Neural cell (in vitro differentiated cells): ENCODE measurements around the gene PAPSS2. TPM values are rescaled to one million over a fixed set of nuclear protein-coding genes. Genes with fewer than 3 reads are reported as not detected.

Experiments used
- H2AFZ ChIP-seq: fragments of 200-600, 300-800 bp; sonication (generic), shearing (Covaris generic); 2 replicates; pipeline ENCODE4 v1.6.0; 2014; ENCODE audit warnings: low read depth, mild to moderate bottlenecking, antibody characterized with exemption, low read length, moderate library complexity
- H3F3A ChIP-seq: fragments of 200-600 bp; shearing (Covaris generic); 2 replicates; pipeline ENCODE4 v1.6.1; 2016; ENCODE audit warnings: mild to moderate bottlenecking, moderate library complexity, mixed read lengths, antibody characterized with exemption, low read length; ENCODE audit not compliant: insufficient read depth, poor library complexity, severe bottlenecking
- H3K27ac ChIP-seq: fragments of 200-600, 300-800 bp; sonication (generic), shearing (Covaris generic); 2 replicates; pipeline ENCODE4 v1.5.1; 2014; ENCODE audit warnings: mild to moderate bottlenecking, low read length, moderate library complexity
- H3K27me3 ChIP-seq: fragments of 300-800, 200-600 bp; sonication (generic), shearing (Covaris generic); 2 replicates; pipeline ENCODE4 v1.6.0; 2014; ENCODE audit warnings: mild to moderate bottlenecking, low read depth, low read length, moderate library complexity; ENCODE audit not compliant: insufficient read depth
- H3K36me3 ChIP-seq: fragments of 300-800, 200-600 bp; sonication (generic), shearing (Covaris generic); 2 replicates; pipeline ENCODE4 v1.5.1; 2014; ENCODE audit warnings: mild to moderate bottlenecking, antibody characterized with exemption, low read length, moderate library complexity; ENCODE audit not compliant: insufficient read depth
- H3K4me2 ChIP-seq: fragments of 300-800, 200-600 bp; sonication (generic), shearing (Covaris generic); 2 replicates; pipeline ENCODE4 v1.6.0; 2014; ENCODE audit warnings: mild to moderate bottlenecking, low read length
- H3K4me3 ChIP-seq: fragments of 300-800, 200-600 bp; sonication (generic), shearing (Covaris generic); 2 replicates; pipeline ENCODE4 v1.5.1; 2014; ENCODE audit warnings: mild to moderate bottlenecking, low read length, moderate library complexity
- H3K79me2 ChIP-seq: fragments of 200-600 bp; shearing (Covaris generic); replicated peaks from 2 replicates; pipeline ENCODE4 v1.6.0; 2014; ENCODE audit warnings: mild to moderate bottlenecking, low read length, moderate library complexity; ENCODE audit not compliant: insufficient read depth
- H3K9ac ChIP-seq: fragments of 300-800, 200-600 bp; sonication (generic), shearing (Covaris generic); 2 replicates; pipeline ENCODE4 v1.6.1; 2016; ENCODE audit warnings: mild to moderate bottlenecking, low read length, mixed read lengths
- H3K9me2 ChIP-seq: fragments of 200-600 bp; shearing (Covaris generic); 2 replicates; pipeline ENCODE4 v1.6.1; 2016; ENCODE audit warnings: mild to moderate bottlenecking, low read length, mixed read lengths; ENCODE audit not compliant: insufficient read depth
- H3K9me3 ChIP-seq: fragments of 200-600, 300-800 bp; sonication (generic), shearing (Covaris generic); 2 replicates; pipeline ENCODE4 v1.6.1; 2016; ENCODE audit warnings: mild to moderate bottlenecking, mixed run types, low read length, moderate library complexity, mixed read lengths
- H4K20me1 ChIP-seq: fragments of 200-600 bp; shearing (Covaris generic); 2 replicates; pipeline ENCODE4 v1.6.1; 2016; ENCODE audit warnings: mild to moderate bottlenecking, mixed run types; ENCODE audit not compliant: insufficient read depth
- EP300 ChIP-seq: fragments of 450-650 bp; conservative IDR thresholded peaks from 2 replicates; pipeline ENCODE4 v1.6.1; 2014; ENCODE audit warnings: antibody characterized with exemption, mild to moderate bottlenecking, moderate library complexity; ENCODE audit not compliant: poor library complexity, severe bottlenecking
- EZH2 ChIP-seq: fragments of 200-600, 300-800 bp; shearing (Covaris generic), sonication (generic); IDR thresholded peaks from 2 replicates; pipeline ENCODE4 v1.6.1; 2014; ENCODE audit warnings: antibody characterized with exemption, low read length, borderline replicate concordance, mild to moderate bottlenecking; ENCODE audit not compliant: insufficient read depth, poor library complexity, severe bottlenecking
- MXI1 ChIP-seq: fragments of 450-650 bp; conservative IDR thresholded peaks from 2 replicates; pipeline ENCODE4 v1.6.1; 2014; ENCODE audit warnings: antibody characterized with exemption, mild to moderate bottlenecking; ENCODE audit not compliant: poor library complexity, severe bottlenecking
- POLR2AphosphoS5 ChIP-seq: IDR thresholded peaks from 2 replicates; pipeline ENCODE4 v1.6.1; 2012
- RAD21 ChIP-seq: fragments of 450-650 bp; conservative IDR thresholded peaks from 2 replicates; pipeline ENCODE4 v1.6.1; 2014; ENCODE audit warnings: antibody characterized with exemption, mild to moderate bottlenecking, moderate library complexity
- REST ChIP-seq: IDR thresholded peaks from 2 replicates; pipeline ENCODE4 v1.6.1; 2012; ENCODE audit warnings: borderline replicate concordance
- SMC3 ChIP-seq: fragments of 450-650 bp; conservative IDR thresholded peaks from 2 replicates; pipeline ENCODE4 v1.6.1; 2014; ENCODE audit warnings: antibody characterized with exemption, mild to moderate bottlenecking, moderate library complexity; ENCODE audit not compliant: poor library complexity
- TAF1 ChIP-seq: IDR thresholded peaks from 2 replicates; pipeline ENCODE4 v1.6.1; 2012; ENCODE audit warnings: low read depth
- polyA plus RNA-seq: library from polyadenylated mRNA; depleted of rRNA; stranded (reverse); fragments of >200 nt; gene quantifications from 2 replicates; pipeline ENCODE4 v1.2.3, GENCODE V29; 2014
- TF ChIP-seq, protein P1 (sequence below): fragments of 450-650 bp; IDR thresholded peaks from 2 replicates; pipeline ENCODE4 v1.5.1; 2014; ENCODE audit warnings: antibody characterized with exemption, mild to moderate bottlenecking, moderate library complexity; ENCODE audit not compliant: poor library complexity, severe bottlenecking

PAPSS2 gene
- polyA plus RNA-seq, 1 donor from 2014 or later: 0.24 TPM

GRCh38 chr10:87677595-87677994, 17.9 kb downstream of the PAPSS2 start:
- H3K4me3 ChIP-seq: no peak overlapping the region
- no peaks in the 10 kb centered on the region for H3K27me3 ChIP-seq
- H3K4me2 ChIP-seq: no peak overlapping the region
- no peak overlapping the region for H3K27ac ChIP-seq
- H4K20me1 ChIP-seq: no peaks in the 10 kb centered on the region
- H3K79me2 ChIP-seq: no peaks in the 10 kb centered on the region
- no peak overlapping the region for H2AFZ ChIP-seq
- H3K9ac ChIP-seq: no peak overlapping the region
- H3K9me2 ChIP-seq: no peaks in the 10 kb centered on the region
- no peaks in the 10 kb centered on the region for H3K9me3 ChIP-seq
- H3K36me3 ChIP-seq: no peaks in the 10 kb centered on the region
- no peak for TF ChIP-seq SMC3
- TF ChIP-seq TAF1: no peak
- no peak for TF ChIP-seq RAD21
- H3F3A ChIP-seq: no peaks in the 10 kb centered on the region

- TF ChIP-seq EP300 (no peak), SMC3 (no peak), REST (no peak), TAF1 (no peak), POLR2AphosphoS5 (no peak), RAD21 (no peak), MXI1 (no peak), EZH2 (no peak)
- TF ChIP-seq, protein P1, sequence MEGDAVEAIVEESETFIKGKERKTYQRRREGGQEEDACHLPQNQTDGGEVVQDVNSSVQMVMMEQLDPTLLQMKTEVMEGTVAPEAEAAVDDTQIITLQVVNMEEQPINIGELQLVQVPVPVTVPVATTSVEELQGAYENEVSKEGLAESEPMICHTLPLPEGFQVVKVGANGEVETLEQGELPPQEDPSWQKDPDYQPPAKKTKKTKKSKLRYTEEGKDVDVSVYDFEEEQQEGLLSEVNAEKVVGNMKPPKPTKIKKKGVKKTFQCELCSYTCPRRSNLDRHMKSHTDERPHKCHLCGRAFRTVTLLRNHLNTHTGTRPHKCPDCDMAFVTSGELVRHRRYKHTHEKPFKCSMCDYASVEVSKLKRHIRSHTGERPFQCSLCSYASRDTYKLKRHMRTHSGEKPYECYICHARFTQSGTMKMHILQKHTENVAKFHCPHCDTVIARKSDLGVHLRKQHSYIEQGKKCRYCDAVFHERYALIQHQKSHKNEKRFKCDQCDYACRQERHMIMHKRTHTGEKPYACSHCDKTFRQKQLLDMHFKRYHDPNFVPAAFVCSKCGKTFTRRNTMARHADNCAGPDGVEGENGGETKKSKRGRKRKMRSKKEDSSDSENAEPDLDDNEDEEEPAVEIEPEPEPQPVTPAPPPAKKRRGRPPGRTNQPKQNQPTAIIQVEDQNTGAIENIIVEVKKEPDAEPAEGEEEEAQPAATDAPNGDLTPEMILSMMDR: no peak
- Histone ChIP-seq H3K9ac (no peak overlapping the region), H3F3A (no peaks in the 10 kb centered on the region), H2AFZ (no peak overlapping the region), H3K79me2 (no peaks in the 10 kb centered on the region), H3K27me3 (no peaks in the 10 kb centered on the region), H3K27ac (no peak overlapping the region), H3K9me2 (no peaks in the 10 kb centered on the region), H3K4me3 (no peak overlapping the region), H3K4me2 (no peak overlapping the region), H3K36me3 (no peaks in the 10 kb centered on the region), H3K9me3 (no peaks in the 10 kb centered on the region), H4K20me1 (no peaks in the 10 kb centered on the region)
Measured at GRCh38 chr10:87678302-87678701, 18.6 kb downstream of the PAPSS2 start.

DNA sequence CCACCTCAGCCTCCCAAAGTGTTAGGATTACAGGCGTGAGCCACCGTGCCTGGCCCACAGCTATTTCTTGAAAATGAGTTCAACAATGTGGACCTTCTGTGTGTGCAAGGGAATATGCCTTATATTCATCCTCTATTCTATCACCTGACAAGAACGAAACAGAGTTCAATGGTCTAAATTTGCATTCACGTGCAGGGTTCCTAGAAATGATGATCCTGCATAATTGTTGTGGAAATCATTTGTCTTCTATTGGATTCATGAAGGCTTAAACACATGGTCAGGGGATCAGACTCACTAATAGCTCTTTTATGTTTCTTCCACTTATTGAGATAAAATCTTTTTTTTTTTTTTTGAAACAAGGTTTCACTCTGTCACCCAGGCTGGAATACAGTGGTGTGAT, 23.7 kb downstream of the PAPSS2 start:
- Histone ChIP-seq H3K4me2 (no peak overlapping the region), H3F3A (no peaks in the 10 kb centered on the region), H3K36me3 (no peaks in the 10 kb centered on the region), H3K4me3 (no peak overlapping the region), H3K27me3 (no peaks in the 10 kb centered on the region), H2AFZ (no peak overlapping the region), H3K9me3 (no peaks in the 10 kb centered on the region), H3K79me2 (no peaks in the 10 kb centered on the region), H3K9me2 (no peaks in the 10 kb centered on the region), H3K9ac (no peak overlapping the region), H3K27ac (no peak overlapping the region), H4K20me1 (no peaks in the 10 kb centered on the region)
- TF ChIP-seq SMC3: no peak
- TF ChIP-seq, protein P1: no peak
